ENCODE results near the gene CCL25.
"Not testable (repeated sequence)": the region's sequence is repeated elsewhere in the genome, so short reads cannot be mapped to it uniquely, and the experiment has no call there.

Gene CCL25

GRCh38 chr19:8052464-8052859 is at the start of gene CCL25:
CCL25 (plus strand) TSS chr19:8052760; CDS start chr19:8053050, 290 bp downstream.
- DNase-seq = no peak

GRCh38 chr19:8004001-8004400 is 48.6 kb upstream of the CCL25 start:
- no peak for DNase-seq

- peak; percentile 74 for DNase-seq
These were observed 47.6 kb upstream of the CCL25 start for GRCh38 chr19:8004723-8005513.

- DNase-seq = peak; percentile 97
These were observed 46.9 kb upstream of the CCL25 start, which contains the start of gene ELAVL1 for GRCh38 chr19:8005534-8006256. ELAVL1 (minus strand) TSS chr19:8005641; CDS start chr19:7991815, 13,826 bp downstream.

DNA sequence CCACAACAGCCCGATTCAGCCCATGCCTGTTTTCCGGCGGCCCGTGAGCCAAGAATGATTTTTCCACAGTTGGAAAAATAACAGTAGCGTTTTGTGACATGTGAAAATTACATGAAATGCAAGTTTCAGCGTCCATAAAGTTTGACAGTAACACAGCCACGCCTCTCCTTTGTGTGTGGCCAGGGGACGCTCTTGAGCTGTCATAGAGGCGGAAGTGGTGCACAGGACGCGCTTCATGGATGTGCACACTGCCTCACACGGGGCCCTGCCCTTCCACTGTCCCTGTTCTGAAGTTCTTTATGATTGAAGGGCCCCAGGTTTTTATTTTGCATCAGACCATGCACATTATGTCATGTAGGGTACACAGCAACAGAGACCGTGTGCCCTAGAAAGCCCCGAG is 34.8 kb upstream of the CCL25 start:
- peak; percentile 75 for DNase-seq

DNA sequence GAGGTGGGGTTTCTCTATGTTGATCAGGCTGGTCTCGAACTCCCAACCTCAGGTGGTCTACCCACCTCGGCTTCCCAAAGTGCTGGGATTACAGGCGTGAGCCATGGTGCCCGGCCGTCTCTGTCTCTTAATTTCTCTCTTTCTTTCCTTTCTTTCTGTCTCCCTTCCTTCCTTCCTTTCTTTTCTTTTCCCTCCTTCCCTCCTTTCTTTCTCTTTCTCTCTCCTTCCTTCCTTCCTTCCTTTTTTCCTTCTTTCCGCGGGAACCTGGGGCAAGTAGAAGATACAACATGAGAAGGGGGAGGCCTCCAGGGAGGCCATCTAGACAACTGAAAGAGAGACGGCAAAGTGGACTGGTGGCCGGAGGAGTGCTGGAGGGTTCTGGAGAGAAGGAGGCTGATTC is 31.9 kb upstream of the CCL25 start:
- DNase-seq = no peak

GRCh38 chr19:8021374-8021773 is 31.2 kb upstream of the CCL25 start:
- DNase-seq = no peak

DNA sequence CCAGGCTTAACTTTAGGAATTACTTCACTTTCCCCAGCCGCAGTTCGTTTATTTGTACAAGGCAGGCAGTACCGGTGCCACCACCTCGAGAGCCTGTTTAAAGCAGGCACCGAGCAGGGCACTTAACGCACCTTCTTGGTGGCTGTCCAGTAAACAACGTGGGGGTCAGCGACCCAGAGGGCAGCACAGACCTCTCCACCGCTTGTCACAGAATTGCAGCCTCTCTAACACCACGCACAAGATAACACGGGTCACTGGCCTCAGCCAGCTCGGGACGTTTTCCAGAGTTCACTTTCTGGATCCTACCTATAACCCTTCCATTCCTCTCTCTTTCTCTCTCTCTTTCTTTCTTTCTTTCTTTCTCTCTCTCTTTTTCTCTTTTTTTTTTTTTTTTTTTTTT is 30.3 kb upstream of the CCL25 start:
- no peak for DNase-seq

- no peak for DNase-seq
These were observed 29.2 kb upstream of the CCL25 start for GRCh38 chr19:8023371-8023770.

DNA sequence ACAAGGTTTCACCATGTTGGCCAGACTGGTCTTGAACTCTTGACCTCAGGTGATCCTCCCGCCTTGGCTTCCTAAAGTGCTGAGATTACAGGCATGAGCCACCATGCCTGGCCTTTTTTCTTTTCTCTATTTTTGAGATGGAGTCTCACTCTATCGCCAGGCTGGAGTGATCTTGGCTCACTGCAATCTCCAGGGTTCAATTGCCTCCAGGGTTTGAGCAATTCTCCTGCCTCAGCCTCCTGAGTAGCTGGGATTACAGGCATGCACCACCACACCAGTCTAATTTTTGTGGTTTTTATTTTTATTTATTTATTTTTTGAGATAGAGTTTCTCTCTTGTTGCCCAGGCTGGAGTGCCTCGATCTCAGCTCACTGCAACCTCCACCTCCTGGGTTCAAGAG is 28.3 kb upstream of the CCL25 start:
- not testable (repeated sequence) for DNase-seq

GRCh38 chr19:8025316-8025715 is 27.2 kb upstream of the CCL25 start:
- no peak for DNase-seq

- no peak for DNase-seq
These were observed 23.5 kb upstream of the CCL25 start for GRCh38 chr19:8028951-8029491.

DNA sequence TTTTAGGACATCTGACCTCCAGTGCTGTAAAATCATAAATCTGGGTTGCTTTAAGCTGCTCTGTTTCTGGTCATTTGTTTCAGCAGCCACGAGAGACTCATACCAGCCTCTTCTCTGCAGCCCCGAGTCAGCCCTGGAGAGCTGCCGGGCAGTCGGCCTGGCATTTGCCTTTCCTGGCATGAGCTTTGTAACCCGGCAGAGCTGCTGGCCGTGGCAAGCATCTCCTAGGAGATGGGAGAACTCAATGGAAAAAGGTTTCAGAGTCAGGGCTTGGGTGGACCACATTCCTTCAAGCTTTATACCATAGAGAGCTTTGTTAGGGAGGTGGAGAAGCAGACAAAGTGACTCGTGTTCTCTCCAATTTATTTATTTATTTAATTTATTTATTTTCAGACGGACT is 21.6 kb upstream of the CCL25 start:
- no peak for DNase-seq

GRCh38 chr19:8033287-8034177 is 19.0 kb upstream of the CCL25 start:
- not testable (repeated sequence) for DNase-seq

- DNase-seq = no peak
These were observed 18.4 kb upstream of the CCL25 start for GRCh38 chr19:8034178-8034525.

DNA sequence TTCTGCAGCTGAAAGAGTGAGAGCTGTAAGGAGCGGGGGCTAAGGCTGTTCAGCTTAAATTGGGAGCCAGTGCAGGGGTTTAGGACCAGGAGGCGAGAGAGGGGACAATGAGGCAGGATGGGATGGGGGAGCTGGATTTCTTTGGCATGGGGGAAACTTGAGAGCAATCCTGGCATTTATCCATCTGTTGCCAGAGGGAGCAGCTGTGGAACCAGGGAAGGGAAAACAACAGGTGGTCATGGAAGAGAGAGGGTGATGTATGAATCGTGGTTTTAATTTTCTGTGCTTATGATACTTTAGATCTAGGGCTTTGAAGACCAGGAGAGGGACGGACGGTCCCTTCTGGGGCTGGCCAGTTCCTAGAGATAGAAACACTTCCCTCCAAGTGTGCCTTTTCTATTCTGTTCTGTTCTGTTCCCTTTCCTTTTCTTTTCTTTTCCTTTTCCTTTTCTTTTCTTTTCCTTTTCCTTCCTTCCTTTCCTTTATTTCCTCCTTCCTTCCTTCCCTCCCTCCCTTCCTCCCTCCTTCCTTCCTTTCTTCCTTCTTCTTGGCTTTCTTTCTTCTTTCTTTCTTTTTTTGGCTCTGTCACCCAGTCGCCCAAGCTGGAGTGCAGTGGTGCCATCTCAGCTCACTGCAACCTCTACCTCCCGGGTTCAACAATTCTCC is 16.0 kb upstream of the CCL25 start:
- DNase-seq = no peak

- no peak for DNase-seq
These were observed 13.7 kb upstream of the CCL25 start for GRCh38 chr19:8038815-8039214.

DNA sequence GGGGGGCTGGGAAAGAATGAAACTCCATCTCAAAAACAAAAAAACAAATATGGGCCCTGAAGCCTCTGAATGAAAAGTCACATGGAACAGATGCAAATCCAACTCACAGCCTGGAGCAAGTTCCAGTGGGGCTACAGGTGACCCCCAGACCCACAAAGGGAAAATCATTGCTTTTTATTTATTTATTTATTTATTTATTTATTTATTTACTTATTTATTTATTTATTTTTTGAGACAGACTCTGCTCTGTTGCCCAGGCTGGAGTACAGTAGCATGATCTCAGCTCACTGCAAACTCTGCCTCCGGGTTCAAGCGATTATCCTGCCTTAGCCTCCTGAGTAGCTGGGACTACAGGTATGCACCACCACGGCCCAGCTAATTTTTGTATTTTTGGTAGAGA is 13.3 kb upstream of the CCL25 start:
- no peak for DNase-seq

DNA sequence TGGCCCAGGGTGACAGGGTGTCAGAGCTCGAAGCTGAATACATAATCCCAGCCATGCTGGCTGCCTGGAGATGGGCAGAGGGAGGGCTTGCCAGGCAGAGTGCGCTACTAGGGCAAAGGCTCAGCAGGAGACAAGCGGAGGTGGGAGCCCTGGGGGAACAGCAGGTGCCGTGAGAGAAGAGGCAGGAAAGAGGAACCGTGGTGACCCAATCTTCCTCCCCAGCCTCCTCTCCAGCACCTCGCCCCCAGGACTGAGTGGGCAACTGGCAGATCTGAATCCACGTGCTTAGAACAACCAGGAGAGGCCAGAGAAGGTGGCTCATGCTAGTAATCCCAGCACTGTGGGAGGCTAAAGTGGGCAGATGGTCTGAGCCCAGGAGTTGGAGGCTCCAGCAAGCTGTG is 11.0 kb upstream of the CCL25 start:
- no peak for DNase-seq

DNA sequence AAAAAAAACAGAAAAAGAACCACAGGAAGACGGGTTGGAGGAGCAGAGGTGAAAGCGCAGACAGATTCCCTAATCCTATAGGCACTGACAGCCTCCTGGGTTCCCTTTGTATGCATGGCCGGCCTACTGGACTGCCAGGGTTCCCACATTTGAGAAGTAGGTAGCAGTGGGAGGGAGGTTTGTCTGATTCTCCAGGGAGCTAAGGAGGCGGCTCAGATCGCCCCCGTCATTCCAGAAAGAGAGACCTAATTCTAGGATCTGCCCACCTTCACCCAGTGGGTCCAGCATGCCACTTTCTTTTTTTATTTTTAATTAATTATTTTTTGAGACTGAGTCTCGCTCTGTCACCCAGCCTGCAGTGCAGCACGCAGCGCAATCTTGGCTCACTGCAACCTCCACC is 9.7 kb upstream of the CCL25 start:
- no peak for DNase-seq

DNA sequence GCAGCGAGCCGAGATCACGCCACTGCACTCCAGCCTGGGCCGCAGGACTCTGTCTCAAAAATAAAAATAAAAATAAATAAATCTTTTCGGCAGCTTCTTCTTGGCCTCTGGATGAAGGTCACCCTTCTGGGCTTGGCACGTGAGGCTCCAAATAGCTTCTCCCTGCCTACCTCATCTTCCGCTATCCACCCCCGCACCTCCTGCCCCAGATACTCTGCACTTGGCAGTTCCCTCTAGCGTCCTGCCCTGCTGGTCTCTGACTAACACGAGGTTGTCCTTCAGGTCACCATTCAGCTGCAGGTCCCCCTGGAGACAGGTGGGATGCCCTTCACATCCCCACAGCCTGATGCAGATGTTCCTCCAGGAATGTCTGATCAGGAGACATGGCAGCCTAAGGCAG is 8.5 kb upstream of the CCL25 start:
- DNase-seq = no peak

GRCh38 chr19:8045872-8046568 is 6.5 kb upstream of the CCL25 start:
- no peak for DNase-seq
